SK-N-SH (cell line): ENCODE data around the gene MYO1E. TPM values are rescaled to one million over a fixed set of nuclear protein-coding genes. Genes with fewer than 3 reads are reported as not detected.

ENCODE experiments used
- CTCF ChIA-PET: fragments of 300-600, 350-600 bp; formaldehyde crosslinking; extraction: SDS; loops from one replicate; lab custom pipeline; 2021; lab: Yijun Ruan, JAX
- POLR2A ChIA-PET: fragments of 350-600 bp; sonication (Branson Sonifier 250); formaldehyde crosslinking; extraction: SDS; loops from one replicate; lab custom pipeline; 2020; ENCODE audit warnings: antibody characterized with exemption, inconsistent platforms; lab: Yijun Ruan, JAX
- DNase-seq: peaks from one replicate; pipeline ENCODE4 v3.0.0; 2012
- H2AFZ ChIP-seq: fragments of 200-600 bp; sonication (generic); 2 replicates; pipeline ENCODE4 v1.8.1; 2016; ENCODE audit warnings: antibody characterized with exemption, mild to moderate bottlenecking, low read depth
- H3F3A ChIP-seq: fragments of 200-600 bp; sonication (generic); replicated peaks from 2 replicates; pipeline ENCODE3; 2016; ENCODE audit warnings: antibody characterized with exemption, mild to moderate bottlenecking; ENCODE audit not compliant: insufficient read depth
- H3K27ac ChIP-seq, 2 experiments: fragments of 200-500 bp in 1 of 2; fragments of 200-600 bp in 1 of 2; sonication (Bioruptor generic) in 1 of 2; sonication (generic), shearing (Covaris generic) in 1 of 2; 2 replicates each; pipeline versions ENCODE4 v1.5.1 to v1.6.1; 2014 to 2016; ENCODE audit warnings: low read depth in 2 of 2, inconsistent platforms in 1 of 2, low read length in 1 of 2, mild to moderate bottlenecking in 1 of 2, mixed read lengths in 1 of 2
- H3K27me3 ChIP-seq: fragments of 200-600 bp; sonication (generic), shearing (Covaris generic); 2 replicates; pipeline ENCODE4 v1.6.1; 2016; ENCODE audit warnings: mixed run types; ENCODE audit not compliant: insufficient read depth
- H3K36me3 ChIP-seq, 2 experiments: fragments of 200-500 bp in 1 of 2; fragments of 200-600 bp in 1 of 2; sonication (Bioruptor generic) in 1 of 2; sonication (generic) in 1 of 2; replicated peaks in 1 of 2; 2 replicates each; pipeline versions ENCODE3 to v1.5.1; 2014 to 2016; ENCODE audit warnings: low read length in 1 of 2, mild to moderate bottlenecking in 1 of 2; ENCODE audit not compliant: insufficient read depth in 2 of 2, control insufficient read depth in 1 of 2
- H3K4me1 ChIP-seq, 2 experiments: fragments of 200-500 bp in 1 of 2; fragments of 200-600 bp in 1 of 2; sonication (Bioruptor generic) in 1 of 2; sonication (generic), shearing (Covaris generic) in 1 of 2; 2 replicates each; pipeline versions ENCODE4 v1.5.1 to v1.6.1; 2014 to 2016; ENCODE audit warnings: low read depth in 1 of 2, low read length in 1 of 2, mixed run types in 1 of 2; ENCODE audit not compliant: insufficient read depth in 2 of 2, control insufficient read depth in 1 of 2
- H3K4me2 ChIP-seq: fragments of 200-600 bp; sonication (generic), shearing (Covaris generic); 2 replicates; pipeline ENCODE4 v1.6.1; 2017; ENCODE audit warnings: mixed run types
- H3K4me3 ChIP-seq, 2 experiments: fragments of 200-500 bp in 1 of 2; fragments of 200-600 bp in 1 of 2; sonication (Bioruptor generic) in 1 of 2; sonication (generic), shearing (Covaris generic) in 1 of 2; 2 replicates each; pipeline versions ENCODE4 v1.5.1 to v1.8.1; 2014 to 2016; ENCODE audit warnings: low read depth in 2 of 2, inconsistent platforms in 1 of 2, low read length in 1 of 2, mild to moderate bottlenecking in 1 of 2, mixed read lengths in 1 of 2, moderate library complexity in 1 of 2
- H3K79me2 ChIP-seq: fragments of 200-600 bp; sonication (generic); 2 replicates; pipeline ENCODE4 v1.8.1; 2017; ENCODE audit warnings: mild to moderate bottlenecking; ENCODE audit not compliant: insufficient read depth
- H3K9ac ChIP-seq: fragments of 200-600 bp; sonication (generic); 2 replicates; pipeline ENCODE4 v1.6.1; 2017; ENCODE audit warnings: mixed run types
- H3K9me2 ChIP-seq: fragments of 200-600 bp; sonication (generic); 2 replicates; pipeline ENCODE4 v1.6.1; 2017; ENCODE audit warnings: mixed run types
- H3K9me3 ChIP-seq: fragments of 200-600 bp; sonication (generic); 2 replicates; pipeline ENCODE4 v1.6.1; 2017; ENCODE audit warnings: mixed run types, mild to moderate bottlenecking, moderate library complexity
- H4K20me1 ChIP-seq: fragments of 200-600 bp; sonication (generic); 2 replicates; pipeline ENCODE4 v1.6.1; 2017; ENCODE audit warnings: mild to moderate bottlenecking, mixed run types; ENCODE audit not compliant: insufficient read depth
- CHD2 ChIP-seq: fragments of 150-350 bp; IDR thresholded peaks from 2 replicates; pipeline ENCODE4 v1.6.1; 2018; ENCODE audit warnings: low read length; ENCODE audit not compliant: partially characterized antibody
- CTCF ChIP-seq: fragments of 200-600 bp; sonication (generic); IDR thresholded peaks from 2 replicates; pipeline ENCODE4 v1.6.1; 2017; ENCODE audit warnings: antibody characterized with exemption, mild to moderate bottlenecking, moderate library complexity
- EP300 ChIP-seq, 2 experiments: IDR thresholded peaks; 2 replicates each; pipeline versions ENCODE4 v1.4.0 to v1.6.1; 2012; ENCODE audit warnings: borderline replicate concordance in 1 of 2, low read depth in 1 of 2, low read length in 1 of 2
- EZH2phosphoT487 ChIP-seq: fragments of 200-600 bp; sonication (generic); IDR thresholded peaks from 2 replicates; pipeline ENCODE4 v1.6.1; 2017; ENCODE audit warnings: low read depth, mixed run types, mild to moderate bottlenecking, antibody characterized with exemption, moderate library complexity, borderline replicate concordance
- FOXJ3 ChIP-seq: sonication (generic); formaldehyde crosslinking; IDR thresholded peaks from 2 replicates; pipeline ENCODE4 v1.5.1; 2020; ENCODE audit warnings: mild to moderate bottlenecking, missing genetic modification reagents
- FOXM1 ChIP-seq: IDR thresholded peaks from 2 replicates; pipeline ENCODE4 v1.4.0; 2012; ENCODE audit warnings: low read depth, mild to moderate bottlenecking
- GABPA ChIP-seq: IDR thresholded peaks from 2 replicates; pipeline ENCODE4 v1.4.0; 2012; ENCODE audit warnings: low read depth, mild to moderate bottlenecking
- MAX ChIP-seq: IDR thresholded peaks from 2 replicates; pipeline ENCODE4 v1.4.0; 2012; ENCODE audit warnings: low read depth
- NFIC ChIP-seq: IDR thresholded peaks from 2 replicates; pipeline ENCODE4 v1.4.0; 2012; ENCODE audit warnings: borderline replicate concordance
- PBX3 ChIP-seq: IDR thresholded peaks from 2 replicates; pipeline ENCODE4; 2012
- SIN3A ChIP-seq: IDR thresholded peaks from 2 replicates; pipeline ENCODE4 v1.6.1; 2012; ENCODE audit warnings: low read depth, mild to moderate bottlenecking, low read length, moderate library complexity, borderline replicate concordance
- TCF12 ChIP-seq: IDR thresholded peaks from 2 replicates; pipeline ENCODE4 v1.4.0; 2012
- YY1 ChIP-seq: IDR thresholded peaks from 2 replicates; pipeline ENCODE4 v1.4.0; 2012; ENCODE audit warnings: low read depth, mild to moderate bottlenecking
- WGBS: methylation state at CpG from one replicate; pipeline ENCODE4 v1.1.6; 2017; ENCODE audit warnings: low lambda C conversion rate; 5-methylcytosine and 5-hydroxymethylcytosine counted together
- polyA plus RNA-seq, 3 experiments: library from polyadenylated mRNA; depleted of rRNA; stranded (reverse); fragments of >200 nt; gene quantifications; 2 replicates each; pipeline ENCODE4 v1.2.3, GENCODE V29; 2012

Gene MYO1E
- polyA plus RNA-seq, 1 of the 3 experiments (the other 2 are of a cell fraction) = 9.7 TPM

GRCh38 chr15:59266028-59266427 lies 106.6 kb downstream of the MYO1E start:
- H3K27ac ChIP-seq = no peak overlapping the region
- H3K79me2 ChIP-seq = 0 out of 2 replicates have a peak, but pooled peaks cover 11% of the 10 kb centered on the region
- 91% methylated on average over 5 of the region's 5 CpGs for WGBS
- peaks cover 0 to 8% of the 10 kb centered on the region in 2 experiments; a peak in 1 of 4 replicates for H3K4me1 ChIP-seq
- H3K9me2 ChIP-seq = no peaks in the 10 kb centered on the region
- no peak overlapping the region for H2AFZ ChIP-seq
- no peaks in the 10 kb centered on the region for H4K20me1 ChIP-seq
- TF ChIP-seq CHD2 (no peak), EP300 (IDR thresholded peaks at IDR 0.05; ENCODE audit: borderline replicate concordance in 1 of 2, low read depth in 1 of 2, low read length in 1 of 2) (no peak), GABPA (no peak), NFIC (no peak), CTCF (no peak)
- no peak overlapping the region for H3K4me2 ChIP-seq
- no peaks in the 10 kb centered on the region for H3K27me3 ChIP-seq
- peaks cover 3% of the 10 kb centered on the region for H3F3A ChIP-seq
- H3K4me3 ChIP-seq = no peak overlapping the region
- no peak for DNase-seq
- ChIA-PET POLR2A (no interaction called here), CTCF (interaction anchor here (3.0 kb wide), 1 partner anchor 19 kb away, joined by 9 read pairs; no protein-coding TSS in a partner anchor)
- no peaks in the 10 kb centered on the region for H3K9me3 ChIP-seq
- H3K9ac ChIP-seq = no peak overlapping the region
- peaks cover 0 to 18% of the 10 kb centered on the region in 2 experiments for H3K36me3 ChIP-seq

GRCh38 chr15:59262316-59262715 lies 110.4 kb downstream of the MYO1E start:
- ChIA-PET CTCF (interaction anchor here (1.5 to 3.1 kb wide), 2 partner anchors 17 to 230 kb away, joined by 6 to 10 read pairs; no protein-coding TSS in a partner anchor), POLR2A (no interaction called here)
- H3K4me1 ChIP-seq = no peaks in the 10 kb centered on the region
- no peaks in the 10 kb centered on the region for H4K20me1 ChIP-seq
- H3K9me3 ChIP-seq = no peaks in the 10 kb centered on the region
- no peaks in the 10 kb centered on the region for H3K27me3 ChIP-seq
- no peak for DNase-seq
- no peak for TF ChIP-seq YY1
- TF ChIP-seq FOXM1 = no peak
- no peak for TF ChIP-seq TCF12
- TF ChIP-seq SIN3A = no peak
- TF ChIP-seq PBX3 = no peak
- TF ChIP-seq EZH2phosphoT487 = no peak
- TF ChIP-seq FOXJ3 = no peak
- no peak for TF ChIP-seq NFIC
- TF ChIP-seq GABPA = no peak
- TF ChIP-seq CTCF = no peak
- no peak for TF ChIP-seq MAX
- H3F3A ChIP-seq = no peaks in the 10 kb centered on the region
- H3K9me2 ChIP-seq = no peaks in the 10 kb centered on the region
- no peak overlapping the region for H3K27ac ChIP-seq
- H2AFZ ChIP-seq = no peak overlapping the region
- peaks cover 0 to 6% of the 10 kb centered on the region in 2 experiments for H3K36me3 ChIP-seq
- 0 out of 2 replicates have a peak, but pooled peaks cover 4% of the 10 kb centered on the region for H3K79me2 ChIP-seq
- H3K4me3 ChIP-seq = no peak overlapping the region
- no peak overlapping the region for H3K4me2 ChIP-seq
- H3K9ac ChIP-seq = no peak overlapping the region
- 96% methylated on average over 7 of the region's 7 CpGs for WGBS
